BJ (cell line): ENCODE data around the gene ANO10. TPM values are rescaled to one million over a fixed set of nuclear protein-coding genes. Genes with fewer than 3 reads are reported as not detected.

Source experiments
- CTCF ChIA-PET: fragments of 350-600 bp; formaldehyde crosslinking; extraction: SDS; loops from one replicate; lab custom pipeline; 2021; ENCODE audit warnings: antibody characterized with exemption, inconsistent platforms; lab: Yijun Ruan, JAX
- POLR2A ChIA-PET: fragments of 300-600 bp; sonication (Branson Sonifier 250); formaldehyde crosslinking; extraction: SDS; loops from one replicate; lab custom pipeline; 2021; ENCODE audit warnings: antibody characterized with exemption; lab: Charles Lee
- DNase-seq: peaks from one replicate; pipeline ENCODE4 v3.0.0-alpha.2; 2011; ENCODE audit warnings: low read depth
- H3K27me3 ChIP-seq: 2 replicates; pipeline ENCODE4 v1.6.0; 2011; ENCODE audit warnings: low read length; ENCODE audit not compliant: control insufficient read depth, insufficient read depth
- H3K36me3 ChIP-seq: 2 replicates; pipeline ENCODE4 v1.5.1; 2011; ENCODE audit warnings: low read length; ENCODE audit not compliant: control insufficient read depth, insufficient read depth
- H3K4me3 ChIP-seq: 2 replicates; pipeline ENCODE4 v1.5.1; 2011; ENCODE audit warnings: low read depth, mild to moderate bottlenecking, control low read depth, low read length
- CTCF ChIP-seq: IDR thresholded peaks from 2 replicates; pipeline ENCODE4 v1.5.1; 2011; ENCODE audit warnings: low read depth, mild to moderate bottlenecking, control low read depth, inconsistent platforms, low read length, moderate library complexity; ENCODE audit not compliant: insufficient read depth
- polyA plus RNA-seq: library from polyadenylated mRNA; depleted of rRNA; stranded (reverse); fragments of >200 nt; gene quantifications from 2 replicates; pipeline ENCODE4 v1.2.3, GENCODE V29; 2011

The ANO10 gene
- polyA plus RNA-seq, 1 experiment, result 36.6 TPM

DNA sequence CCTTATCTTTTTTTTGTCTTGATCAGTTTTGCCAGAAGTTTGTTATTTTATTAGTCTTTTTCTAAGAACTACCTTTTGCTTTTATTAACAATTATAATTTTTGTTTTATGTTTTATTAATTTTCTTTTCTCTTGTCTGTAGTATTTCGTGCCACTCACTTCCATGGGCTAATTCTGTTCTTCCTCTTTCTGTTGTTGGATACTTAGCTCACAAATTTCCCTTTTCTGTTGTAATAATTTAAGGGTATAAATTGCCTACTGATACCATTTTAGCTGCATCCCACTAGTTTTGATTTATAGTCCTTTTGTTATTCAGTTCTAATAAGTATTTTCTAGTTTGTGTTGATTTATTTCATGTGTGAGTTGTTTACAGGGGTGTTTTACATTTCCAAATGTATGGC, 286.8 kb downstream of the ANO10 start:
- Histone ChIP-seq H3K4me3 (no peak overlapping the region), H3K36me3 (peaks cover 3% of the 10 kb centered on the region), H3K27me3 (no peaks in the 10 kb centered on the region)
- no peak for TF ChIP-seq CTCF
- POLR2A ChIA-PET, result interaction anchor here (0.6 kb wide), 1 partner anchor 138 kb away, joined by 3 read pairs; no protein-coding TSS in a partner anchor
- DNase-seq, result no peak
- CTCF ChIA-PET, result interaction anchor here (0.6 to 1.6 kb wide), 4 partner anchors 11 to 951 kb away, joined by 3 to 6 read pairs (median 4); no protein-coding TSS in a partner anchor

DNA sequence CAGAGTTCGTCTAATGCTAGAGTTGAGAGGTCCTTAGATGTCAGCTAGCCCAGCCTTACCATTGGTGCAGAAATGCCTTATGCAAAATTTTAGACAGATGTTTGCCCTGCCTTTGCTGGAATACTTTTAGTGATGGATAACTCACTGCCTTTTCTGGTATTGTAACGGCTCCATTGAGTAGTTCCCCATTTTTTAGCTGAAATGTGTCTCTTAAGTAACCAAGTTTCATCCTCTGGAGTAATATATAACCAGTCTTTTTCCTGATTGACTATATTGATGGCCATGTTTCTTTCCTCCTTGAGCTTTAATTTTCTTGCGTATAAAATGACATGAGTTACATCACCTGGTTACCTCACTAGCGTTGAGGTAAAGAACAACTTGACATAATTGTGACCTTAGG, 290.4 kb downstream of the ANO10 start:
- H3K4me3 ChIP-seq, result no peak overlapping the region
- ChIA-PET POLR2A (no interaction called here), CTCF (no interaction called here)
- H3K27me3 ChIP-seq, result no peaks in the 10 kb centered on the region
- TF ChIP-seq CTCF, result no peak
- DNase-seq, result no peak
- H3K36me3 ChIP-seq, result peaks cover 2% of the 10 kb centered on the region

DNA sequence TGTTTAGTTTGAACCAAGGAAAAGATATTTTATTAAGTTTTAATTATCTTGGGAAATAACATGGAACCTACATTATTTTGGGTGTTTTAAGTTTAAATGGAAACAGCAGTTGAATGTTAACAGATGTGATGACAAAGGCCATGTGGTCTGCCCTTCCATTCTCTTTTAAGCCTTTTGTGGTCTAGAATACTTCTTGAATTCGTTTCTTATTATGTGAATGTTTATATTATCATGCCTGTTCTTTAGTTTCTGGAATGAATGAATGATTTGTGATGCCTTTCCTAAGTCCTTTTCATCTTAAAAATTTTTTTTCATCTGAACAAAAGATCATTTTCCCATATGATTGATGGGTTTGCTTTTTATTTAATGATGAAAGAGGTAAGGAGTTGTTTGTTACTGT, 290.8 kb downstream of the ANO10 start:
- no peak for DNase-seq
- TF ChIP-seq CTCF, result no peak
- ChIA-PET CTCF (no interaction called here), POLR2A (no interaction called here)
- Histone ChIP-seq H3K4me3 (no peak overlapping the region), H3K36me3 (peaks cover 2% of the 10 kb centered on the region; the same call in 1 of the 2 replicates), H3K27me3 (no peaks in the 10 kb centered on the region)

DNA sequence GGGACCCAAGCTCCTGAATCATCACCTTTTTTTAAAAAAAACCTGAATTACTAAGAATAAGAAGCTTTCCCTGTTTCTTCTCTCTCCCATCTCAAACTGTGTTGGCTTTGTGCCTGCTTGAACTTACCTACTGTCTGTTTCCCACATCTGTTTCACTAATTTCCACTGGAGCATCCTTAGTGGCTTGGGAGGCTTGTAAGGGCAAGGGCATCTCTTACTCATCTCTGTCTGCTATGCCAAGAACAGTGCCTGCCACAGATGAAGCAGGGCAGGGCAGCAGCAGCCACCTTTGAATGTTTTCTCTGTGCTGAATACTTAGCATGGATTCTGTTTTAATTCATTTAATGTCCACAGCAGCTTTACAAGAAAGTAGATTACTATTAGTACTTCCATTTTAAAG, 293.2 kb downstream of the ANO10 start:
- ChIA-PET POLR2A (no interaction called here), CTCF (interaction anchor here (1.1 kb wide), 1 partner anchor 115 kb away, joined by 3 read pairs; no protein-coding TSS in a partner anchor)
- H3K36me3 ChIP-seq, result no peaks in the 10 kb centered on the region
- no peak for DNase-seq
- H3K27me3 ChIP-seq, result no peaks in the 10 kb centered on the region
- TF ChIP-seq CTCF, result no peak
- no peak overlapping the region for H3K4me3 ChIP-seq

DNA sequence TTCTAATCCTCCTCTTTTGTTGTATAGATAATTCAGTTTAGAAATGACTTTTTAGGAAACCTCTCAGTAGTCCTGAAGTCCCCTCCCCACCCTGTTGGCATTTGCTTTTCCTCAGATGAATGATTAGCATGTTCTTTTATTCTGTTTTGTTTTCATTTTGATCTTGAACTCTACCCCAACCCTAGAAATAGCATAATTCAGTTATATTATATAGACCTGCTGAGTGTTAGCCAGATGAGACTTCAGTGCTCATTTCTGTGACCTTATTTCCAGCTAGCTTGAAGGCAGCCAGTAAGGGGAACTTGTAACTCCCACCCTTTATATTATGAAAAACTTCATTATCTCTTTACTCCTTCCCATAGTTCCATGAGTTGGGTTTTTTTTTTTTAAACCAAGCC, 294.2 kb downstream of the ANO10 start:
- DNase-seq, result no peak
- no peak for TF ChIP-seq CTCF
- H3K36me3 ChIP-seq, result no peaks in the 10 kb centered on the region
- no peaks in the 10 kb centered on the region for H3K27me3 ChIP-seq
- no peak overlapping the region for H3K4me3 ChIP-seq
- CTCF ChIA-PET, result interaction anchor here (0.7 to 1.8 kb wide), 3 partner anchors 9 to 68 kb away, joined by 3 to 7 read pairs (median 3); no protein-coding TSS in a partner anchor
- POLR2A ChIA-PET, result no interaction called here
